Central memory CD4-positive, alpha-beta T cell (primary cell): Measurements from ENCODE around the gene SIRT5.
A peak's percentile ranks its signal among the peaks of the same experiment; 100 is the strongest.

Experiments used
- DNase-seq: peaks from one replicate; pipeline ENCODE4 v3.0.0; 2022
- total RNA-seq, 3 experiments: gene quantifications; one replicate each; lab custom pipeline; 2026; lab: John Stamatoyannopoulos, UW

Gene SIRT5
- 15.4 to 40.1 (median 25.5) reads per million in 3 experiments for total RNA-seq

GRCh38 chr6:13574571-13575376, at the start of gene SIRT5:
Gene SIRT5 (plus strand): TSS chr6:13574601. CDS start chr6:13584111, 9,510 bp downstream.
- peak; percentile 75 for DNase-seq

- DNase-seq, result no peak
Observed at GRCh38 chr6:13524801-13525508, 49.4 kb upstream of the SIRT5 start.

- DNase-seq, result no peak
Observed at GRCh38 chr6:13526357-13526726, 48.1 kb upstream of the SIRT5 start.

- no peak for DNase-seq
Observed at GRCh38 chr6:13526727-13527670, 47.4 kb upstream of the SIRT5 start.

- DNase-seq, result no peak
Observed at GRCh38 chr6:13527671-13528056, 46.7 kb upstream of the SIRT5 start.

- DNase-seq, result no peak
Observed at GRCh38 chr6:13528232-13528631, 46.2 kb upstream of the SIRT5 start.

- DNase-seq, result no peak
Observed at GRCh38 chr6:13528777-13529343, 45.5 kb upstream of the SIRT5 start.

GRCh38 chr6:13531956-13532355, 42.4 kb upstream of the SIRT5 start:
- DNase-seq, result no peak

GRCh38 chr6:13534536-13534935, 39.9 kb upstream of the SIRT5 start:
- no peak for DNase-seq

- DNase-seq, result no peak
Observed at GRCh38 chr6:13535306-13535705, 39.1 kb upstream of the SIRT5 start.

- no peak for DNase-seq
Observed at GRCh38 chr6:13536796-13537526, 37.4 kb upstream of the SIRT5 start.

- no peak for DNase-seq
Observed at GRCh38 chr6:13537527-13537897, 36.9 kb upstream of the SIRT5 start.

- no peak for DNase-seq
Observed at GRCh38 chr6:13538084-13538483, 36.3 kb upstream of the SIRT5 start.

GRCh38 chr6:13538600-13538999, 35.8 kb upstream of the SIRT5 start:
- DNase-seq, result no peak

- no peak for DNase-seq
Observed at GRCh38 chr6:13539572-13539971, 34.8 kb upstream of the SIRT5 start.

- no peak for DNase-seq
Observed at GRCh38 chr6:13541496-13541895, 32.9 kb upstream of the SIRT5 start.

GRCh38 chr6:13544454-13545186, 29.8 kb upstream of the SIRT5 start:
- no peak for DNase-seq

- no peak for DNase-seq
Observed at GRCh38 chr6:13545885-13546284, 28.5 kb upstream of the SIRT5 start.

- DNase-seq, result no peak
Observed at GRCh38 chr6:13548500-13549210, 25.7 kb upstream of the SIRT5 start.

- no peak for DNase-seq
Observed at GRCh38 chr6:13550656-13551055, 23.7 kb upstream of the SIRT5 start.

GRCh38 chr6:13553646-13554045, 20.8 kb upstream of the SIRT5 start:
- DNase-seq, result no peak
